Endothelial cell of umbilical vein (primary cell): ENCODE data around the gene SPATA31D3.

Experiments used
- EZH2 ChIP-seq: IDR thresholded peaks from 2 replicates; pipeline ENCODE4 v1.6.1; 2012; ENCODE audit warnings: borderline replicate concordance, low read depth, mild to moderate bottlenecking, moderate library complexity, low read length, inconsistent platforms; ENCODE audit not compliant: severe bottlenecking
- GATA2 ChIP-seq: IDR thresholded peaks from 2 replicates; pipeline ENCODE4 v1.7.0; 2011; ENCODE audit warnings: low read depth, mild to moderate bottlenecking, moderate library complexity, mixed read lengths, low read length; ENCODE audit not compliant: insufficient read length, insufficient read depth
- JUN ChIP-seq: IDR thresholded peaks from 2 replicates; pipeline ENCODE4 v1.6.1; 2011; ENCODE audit warnings: borderline replicate concordance, low read depth; ENCODE audit not compliant: insufficient read length, insufficient read depth
- MYC ChIP-seq: IDR thresholded peaks from one replicate; pipeline ENCODE4 v1.6.1; 2011; ENCODE audit warnings: mild to moderate bottlenecking, low read depth, low read length
- POLR2A ChIP-seq: IDR thresholded peaks from 2 replicates; pipeline ENCODE4 v1.6.1; 2012; ENCODE audit warnings: low read depth, mild to moderate bottlenecking, control low read depth, low read length
- POLR2AphosphoS5 ChIP-seq: IDR thresholded peaks from 2 replicates; pipeline ENCODE4 v1.6.1; 2012; ENCODE audit warnings: low read depth, mild to moderate bottlenecking, control low read depth, low read length, moderate library complexity; ENCODE audit not compliant: insufficient read depth
- TF ChIP-seq, protein P1 (sequence below), 2 donors: IDR thresholded peaks; 1 replicate in 1 of 2; 2 replicates in 1 of 2; pipeline ENCODE4 v1.5.1; 2011; ENCODE audit warnings: low read length in 2 of 2, mild to moderate bottlenecking in 2 of 2, moderate library complexity in 2 of 2, control low read depth in 1 of 2, inconsistent platforms in 1 of 2, low read depth in 1 of 2; ENCODE audit not compliant: insufficient read depth in 1 of 2; ENCODE audit errors: extremely low read depth in 1 of 2
- TF ChIP-seq, protein P2 (sequence below): IDR thresholded peaks from 2 replicates; pipeline ENCODE4 v1.6.1; 2011; ENCODE audit not compliant: insufficient read depth, insufficient read length

DNA sequence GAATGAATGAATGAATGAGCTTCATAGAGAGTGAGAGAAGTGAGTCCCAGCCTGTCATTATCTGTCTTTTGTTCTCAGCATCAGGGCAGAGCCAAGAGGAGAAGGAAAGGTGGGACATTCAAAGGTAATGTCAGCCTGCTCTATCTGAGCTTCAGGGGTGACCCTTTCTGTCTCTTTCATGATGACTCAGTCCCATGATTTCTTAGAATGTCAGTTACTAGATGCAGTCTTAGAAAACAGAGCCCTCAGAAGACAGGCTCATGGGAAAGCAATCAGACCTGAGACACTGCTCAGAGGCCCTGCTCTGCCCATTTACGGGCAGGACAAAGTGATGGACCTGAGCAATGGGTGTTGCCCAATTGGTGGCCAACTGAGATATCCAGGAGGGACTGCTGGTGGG, 46.4 kb downstream of the SPATA31D3 start:
- TF ChIP-seq, protein P1, sequence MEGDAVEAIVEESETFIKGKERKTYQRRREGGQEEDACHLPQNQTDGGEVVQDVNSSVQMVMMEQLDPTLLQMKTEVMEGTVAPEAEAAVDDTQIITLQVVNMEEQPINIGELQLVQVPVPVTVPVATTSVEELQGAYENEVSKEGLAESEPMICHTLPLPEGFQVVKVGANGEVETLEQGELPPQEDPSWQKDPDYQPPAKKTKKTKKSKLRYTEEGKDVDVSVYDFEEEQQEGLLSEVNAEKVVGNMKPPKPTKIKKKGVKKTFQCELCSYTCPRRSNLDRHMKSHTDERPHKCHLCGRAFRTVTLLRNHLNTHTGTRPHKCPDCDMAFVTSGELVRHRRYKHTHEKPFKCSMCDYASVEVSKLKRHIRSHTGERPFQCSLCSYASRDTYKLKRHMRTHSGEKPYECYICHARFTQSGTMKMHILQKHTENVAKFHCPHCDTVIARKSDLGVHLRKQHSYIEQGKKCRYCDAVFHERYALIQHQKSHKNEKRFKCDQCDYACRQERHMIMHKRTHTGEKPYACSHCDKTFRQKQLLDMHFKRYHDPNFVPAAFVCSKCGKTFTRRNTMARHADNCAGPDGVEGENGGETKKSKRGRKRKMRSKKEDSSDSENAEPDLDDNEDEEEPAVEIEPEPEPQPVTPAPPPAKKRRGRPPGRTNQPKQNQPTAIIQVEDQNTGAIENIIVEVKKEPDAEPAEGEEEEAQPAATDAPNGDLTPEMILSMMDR (IDR thresholded peaks at IDR 0.05; ENCODE audit: extremely low read depth in 1 of 2, insufficient read depth in 1 of 2, low read depth in 1 of 2, low read length in 2 of 2) = no peak
- TF ChIP-seq GATA2 (no peak), EZH2 (no peak), MYC (no peak), JUN (no peak), POLR2AphosphoS5 (no peak), POLR2A (no peak)
- TF ChIP-seq, protein P2, sequence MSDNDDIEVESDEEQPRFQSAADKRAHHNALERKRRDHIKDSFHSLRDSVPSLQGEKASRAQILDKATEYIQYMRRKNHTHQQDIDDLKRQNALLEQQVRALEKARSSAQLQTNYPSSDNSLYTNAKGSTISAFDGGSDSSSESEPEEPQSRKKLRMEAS = no peak
